K562 (cell line): ENCODE data around the gene PCSK6. TPM values are rescaled to one million over a fixed set of nuclear protein-coding genes. Genes with fewer than 3 reads are reported as not detected.

Experiments
- GABPA ChIP-seq: fragments of 200-800 bp; sonication (Bioruptor generic); conservative IDR thresholded peaks from 2 replicates; pipeline ENCODE4 v1.6.1; 2016; ENCODE audit warnings: low read depth, missing genetic modification characterization, missing compliant biosample characterization
- KAT7 ChIP-seq: sonication (generic); formaldehyde crosslinking; IDR thresholded peaks from 2 replicates; pipeline ENCODE4 v1.8.0; 2022; ENCODE audit warnings: missing genetic modification reagents, mild to moderate bottlenecking, borderline replicate concordance
- KDM4B ChIP-seq, 2 experiments: fragments of 450-650 bp in 1 of 2; sonication (generic) in 1 of 2; IDR thresholded peaks; 2 replicates each; pipeline ENCODE4 v1.6.1; 2016 to 2017; ENCODE audit warnings: borderline replicate concordance in 2 of 2, antibody characterized with exemption in 1 of 2, low read depth in 1 of 2, mild to moderate bottlenecking in 1 of 2
- MGA ChIP-seq: fragments of 450-650 bp; IDR thresholded peaks from 2 replicates; pipeline ENCODE4 v1.6.1; 2016; ENCODE audit warnings: mild to moderate bottlenecking, moderate library complexity
- NCOR1 ChIP-seq: fragments of 450-650 bp; IDR thresholded peaks from 2 replicates; pipeline ENCODE4 v1.6.1; 2016; ENCODE audit warnings: mild to moderate bottlenecking, moderate library complexity
- RCOR1 ChIP-seq, 2 experiments: IDR thresholded peaks; 2 replicates each; pipeline ENCODE4 v1.6.1; 2012; ENCODE audit warnings: low read depth in 2 of 2, low read length in 2 of 2, borderline replicate concordance in 1 of 2, improper control_type of control experiment in 1 of 2
- ZNF280B ChIP-seq: fragments of 250-450 bp; sonication (Bioruptor Pico); IDR thresholded peaks from 2 replicates; pipeline ENCODE4 v1.5.1; 2021; ENCODE audit warnings: mild to moderate bottlenecking
- ZNF408 ChIP-seq: fragments of 250-450 bp; sonication (Bioruptor Pico); IDR thresholded peaks from 2 replicates; pipeline ENCODE4 v1.4.0; 2020; ENCODE audit warnings: low read depth, mild to moderate bottlenecking, moderate library complexity
- polyA plus RNA-seq, 8 experiments: library from polyadenylated mRNA; depleted of rRNA in 4 of 8; stranded (reverse) in 5 of 8; unstranded in 3 of 8; fragments of >200 nt; fragmentation: Nextera tagmentation in 2 of 8; fragmentation: Illumina TruSeq in 1 of 8; extraction: Ambion mirVana in 2 of 8; extraction: Trizol in 1 of 8; gene quantifications; 2 replicates each; pipeline versions ENCODE4 v1.2.1 to v1.2.3, GENCODE V29; 2011 to 2014; ENCODE audit warnings: inconsistent platforms in 1 of 8, missing spikeins in 1 of 8
- total RNA-seq, 7 experiments: library from RNA; depleted of rRNA in 6 of 7; stranded (reverse); fragments of >200 nt in 6 of 7; fragmentation: Illumina TruSeq in 2 of 7; extraction: Trizol in 2 of 7; gene quantifications; 2 replicates each; pipeline versions ENCODE4 v1.2.1 to v1.2.3, GENCODE V29; 2011 to 2021; ENCODE audit warnings: low replicate concordance in 1 of 7

Gene PCSK6
- total and polyA plus RNA-seq, 9 of the 15 experiments (the other 6 are each of a cell fraction or from before 2014, with no cell fraction given) = 2.2 to 32.6 (median 14.5) TPM

- TF ChIP-seq KDM4B (IDR thresholded peaks at IDR 0.05; ENCODE audit: borderline replicate concordance in 2 of 2, low read depth in 1 of 2) = peak in 1 of 2 experiments; percentile 73; a peak in 1 of 4 replicates
- TF ChIP-seq ZNF280B (CRISPR knock-in tag) = no peak
- peak in 1 of 2 experiments; percentile 50; a peak in 1 of 4 replicates for TF ChIP-seq RCOR1 (IDR thresholded peaks at IDR 0.05; ENCODE audit: borderline replicate concordance in 1 of 2, low read depth in 2 of 2, low read length in 2 of 2)
- peak; percentile 93 for TF ChIP-seq GABPA (tag)
- TF ChIP-seq KAT7 (CRISPR knock-in tag) = peak; percentile 70; the same call in 1 of the 2 replicates
- no peak for TF ChIP-seq ZNF408 (CRISPR knock-in tag)
- TF ChIP-seq MGA = peak; percentile 78
- peak; percentile 40 for TF ChIP-seq NCOR1
These were observed 194.5 kb downstream of the PCSK6 start, which contains the start of gene SNRPA1 (continued) for GRCh38 chr15:101294731-101295606.
